Stimulated activated naive CD4-positive, alpha-beta T cell (primary cell): Measurements from ENCODE around the gene CYP4F22.
"Not testable (repeated sequence)": the region's sequence is repeated elsewhere in the genome, so short reads cannot be mapped to it uniquely, and the experiment has no call there.

Experiments
- DNase-seq, 6 experiments: peaks; one replicate each; lab custom pipeline; 2025; lab: John Stamatoyannopoulos, UW

CYP4F22 gene

DNA sequence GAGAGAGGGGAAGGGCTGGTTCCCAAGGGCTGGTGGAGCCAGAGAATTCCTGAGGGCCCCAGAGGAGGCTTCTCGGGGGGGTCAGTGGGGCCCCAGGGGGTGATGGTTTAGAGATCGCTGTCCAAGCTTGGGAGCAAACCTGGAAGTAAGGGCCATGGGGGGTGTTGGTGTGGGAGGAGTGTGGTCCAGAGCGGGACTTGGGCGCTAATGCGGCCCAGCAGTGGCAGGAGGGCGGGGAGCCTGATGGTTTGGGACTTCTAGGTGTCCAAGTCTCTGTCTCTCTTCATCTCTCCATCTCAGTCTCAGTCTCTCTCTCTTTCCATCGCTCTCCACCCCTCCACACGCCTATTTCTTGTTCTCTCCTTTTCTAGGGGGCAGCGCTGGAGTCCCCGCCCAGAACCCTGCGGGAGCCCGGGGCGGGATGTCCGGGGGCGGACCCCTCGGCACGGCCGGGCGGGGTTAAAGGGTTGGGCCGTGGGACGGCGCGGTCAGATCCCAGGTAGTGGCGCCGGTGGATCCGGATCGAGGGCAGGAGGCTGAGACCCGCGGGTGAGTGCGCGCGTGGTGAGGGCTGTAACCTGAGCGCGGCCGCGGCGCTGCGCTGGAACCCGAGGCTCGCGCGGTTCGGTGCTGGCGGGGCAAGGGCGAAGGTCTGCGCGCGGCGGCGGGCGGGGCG lies at the start of gene CYP4F22:
Gene CYP4F22 (plus strand): TSS at position 491 of the 676 bp plus-strand sequence. CDS start 16,812 bp downstream, outside the sequence.
- peak in 1 of 6 experiments; percentile 16 for DNase-seq

DNA sequence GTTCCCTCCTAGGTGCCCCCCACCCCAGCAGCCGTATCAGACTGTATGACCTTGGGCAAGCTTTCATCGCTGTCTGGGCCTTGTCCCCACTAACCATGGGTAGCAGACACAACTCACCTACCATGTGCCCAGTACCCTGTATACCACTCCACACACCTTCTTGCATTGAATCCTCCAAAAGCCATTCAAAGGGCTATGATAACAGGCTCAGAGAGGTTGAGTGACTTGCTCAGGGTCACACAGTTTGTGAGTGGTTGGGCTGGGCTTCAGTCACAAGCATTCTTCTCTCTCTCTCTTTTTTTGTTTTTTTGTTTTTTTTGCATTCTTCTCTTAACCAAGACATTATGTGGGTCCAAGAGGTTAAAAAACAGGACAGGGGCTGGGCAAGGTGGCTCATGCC lies 46.6 kb upstream of the CYP4F22 start:
- DNase-seq, result no peak

DNA sequence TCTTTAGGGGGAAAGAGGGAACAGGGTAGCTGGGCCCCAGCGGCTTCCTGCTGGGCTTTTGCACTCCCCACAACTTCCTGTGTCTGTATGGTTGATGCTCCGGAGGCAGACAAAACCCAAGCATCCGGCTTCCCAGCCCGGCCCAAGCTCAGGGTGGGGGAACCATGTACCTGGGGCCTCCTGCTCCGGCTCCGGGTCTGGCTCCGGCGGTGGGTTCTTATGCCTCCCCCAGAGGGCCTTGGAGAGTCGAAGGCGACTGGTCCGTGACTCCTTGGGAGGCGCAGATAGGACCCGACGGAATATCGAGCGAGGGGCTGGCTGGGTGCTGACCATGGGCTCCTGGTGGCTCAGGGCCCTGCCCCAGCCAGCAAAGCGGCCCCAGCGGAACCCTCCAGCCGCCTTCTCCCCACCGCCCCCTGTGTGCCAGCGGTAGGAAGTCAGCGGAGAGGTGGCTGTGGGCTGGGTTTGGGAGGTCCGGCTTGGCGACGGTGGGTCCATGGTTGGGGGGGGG lies 44.4 kb upstream of the CYP4F22 start:
- DNase-seq, result peak; percentile 61 to 81 (median 69)

DNA sequence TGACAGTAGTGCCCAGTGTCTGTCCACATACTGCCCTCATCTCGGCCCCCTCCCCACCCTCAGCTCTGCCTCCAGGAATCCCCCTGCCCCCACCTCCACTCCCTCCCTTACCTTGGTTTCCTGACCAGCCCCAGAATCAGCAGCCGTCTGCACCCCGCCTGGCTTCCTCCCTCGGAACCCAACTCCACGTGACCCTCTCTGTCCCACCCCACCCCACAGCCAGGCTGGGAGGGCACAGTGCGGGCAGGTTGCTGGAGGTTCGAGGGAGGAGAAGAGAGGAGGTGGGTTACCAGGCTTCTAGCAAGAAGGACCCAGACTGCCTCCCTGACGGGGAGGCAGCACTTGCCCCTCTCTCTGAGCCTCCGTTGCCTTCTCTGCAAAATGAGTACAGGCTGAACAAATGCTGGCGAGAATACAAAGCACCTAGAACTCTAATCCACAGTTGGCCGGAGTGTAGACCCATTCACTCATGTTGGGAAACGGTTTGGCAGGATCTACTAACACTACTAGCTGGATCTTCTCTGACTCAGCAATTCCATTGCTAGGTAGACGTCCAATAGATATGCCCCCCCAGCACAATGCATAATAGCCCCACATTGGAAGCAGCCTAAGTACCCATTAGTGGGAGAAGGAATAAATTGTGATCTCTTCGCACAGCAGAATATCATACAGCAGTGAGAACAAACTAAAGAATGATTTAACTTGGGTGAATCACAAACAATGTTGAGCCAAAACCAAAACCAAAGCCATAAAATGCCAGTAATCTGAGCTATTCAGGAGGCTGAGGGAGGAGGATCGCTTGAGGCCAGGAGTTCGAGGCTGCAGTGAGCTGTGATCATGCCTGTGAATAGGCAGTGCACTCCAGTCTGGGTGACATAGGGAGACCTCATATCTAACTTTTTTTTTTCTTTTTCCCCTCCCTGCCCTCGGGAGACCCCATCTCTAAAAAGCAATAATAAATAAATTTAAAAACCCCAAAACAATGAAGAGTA lies 43.6 kb upstream of the CYP4F22 start, which contains the start of gene RASAL3:
Gene RASAL3 (minus strand): TSS at position 151 of the 992 bp plus-strand sequence. CDS start 186 bp downstream, outside the sequence.
- DNase-seq, result peak; percentile 14 to 47 (median 38)

DNA sequence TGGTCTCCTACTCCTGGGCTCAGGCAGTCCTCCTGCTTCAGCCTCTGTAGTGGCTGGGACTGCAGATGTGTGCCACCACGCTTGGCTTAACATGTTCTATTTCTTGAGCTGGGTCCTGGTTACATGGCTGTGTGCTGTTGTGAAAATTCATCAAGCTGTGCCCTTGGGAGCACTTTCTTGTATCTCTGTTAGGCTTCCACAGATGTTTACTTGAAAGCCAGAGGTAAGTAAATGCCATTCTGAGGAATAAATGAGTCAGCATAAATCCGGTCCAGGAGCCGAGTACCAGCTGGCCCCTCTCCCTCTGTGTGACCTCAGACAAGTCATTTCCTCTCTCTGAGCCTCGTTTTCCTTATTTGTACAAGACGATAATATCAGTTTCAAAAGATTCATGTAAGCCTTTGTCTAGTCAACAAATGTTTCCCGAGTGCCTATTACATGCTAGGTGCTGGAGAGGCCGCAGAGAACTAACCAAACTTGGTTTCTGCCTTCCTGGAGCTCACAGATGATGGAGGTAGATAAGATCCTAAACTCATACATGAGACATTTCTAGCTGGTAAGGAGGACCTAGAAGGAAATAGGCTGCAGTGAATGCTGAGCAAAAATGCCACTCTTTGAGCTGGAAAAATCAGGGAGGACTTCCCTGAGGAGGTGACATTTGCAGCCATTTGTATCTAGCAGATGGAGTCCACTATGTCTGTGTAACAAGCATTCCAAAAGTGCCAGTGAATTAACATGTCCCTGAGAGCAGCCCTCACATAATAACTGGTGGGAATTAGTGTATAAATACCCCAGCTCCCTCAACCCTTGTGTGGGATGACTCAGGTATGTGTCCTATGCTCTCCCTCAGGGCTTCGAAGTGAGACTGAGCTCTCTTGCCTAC lies 41.2 kb upstream of the CYP4F22 start:
- peak in 4 of 6 experiments; percentile 9 to 59 (median 10) for DNase-seq

DNA sequence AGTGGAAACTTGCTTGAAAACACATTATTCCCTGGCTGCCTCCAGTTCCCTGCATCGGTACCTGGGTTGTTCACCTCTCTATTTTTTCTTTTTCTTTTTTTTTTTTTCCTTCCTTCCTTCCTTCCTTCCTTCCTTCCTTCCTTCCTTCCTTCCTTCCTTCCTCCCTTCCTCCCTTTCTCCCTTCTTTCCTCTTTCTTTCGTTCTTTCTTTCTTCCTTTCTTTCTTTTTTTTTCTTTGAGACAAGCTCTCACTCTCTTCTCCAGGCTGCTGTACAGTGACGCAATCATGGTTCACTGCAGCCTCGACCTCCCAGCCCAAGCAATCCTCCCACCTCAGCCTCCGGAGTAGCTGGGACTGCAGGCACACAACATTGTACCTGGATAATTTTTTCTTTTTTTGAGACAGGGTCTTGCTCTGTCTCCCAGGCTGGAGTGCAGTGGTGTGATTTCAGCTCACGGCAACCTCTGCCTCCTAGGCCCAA lies 40.6 kb upstream of the CYP4F22 start:
- DNase-seq, result no peak

DNA sequence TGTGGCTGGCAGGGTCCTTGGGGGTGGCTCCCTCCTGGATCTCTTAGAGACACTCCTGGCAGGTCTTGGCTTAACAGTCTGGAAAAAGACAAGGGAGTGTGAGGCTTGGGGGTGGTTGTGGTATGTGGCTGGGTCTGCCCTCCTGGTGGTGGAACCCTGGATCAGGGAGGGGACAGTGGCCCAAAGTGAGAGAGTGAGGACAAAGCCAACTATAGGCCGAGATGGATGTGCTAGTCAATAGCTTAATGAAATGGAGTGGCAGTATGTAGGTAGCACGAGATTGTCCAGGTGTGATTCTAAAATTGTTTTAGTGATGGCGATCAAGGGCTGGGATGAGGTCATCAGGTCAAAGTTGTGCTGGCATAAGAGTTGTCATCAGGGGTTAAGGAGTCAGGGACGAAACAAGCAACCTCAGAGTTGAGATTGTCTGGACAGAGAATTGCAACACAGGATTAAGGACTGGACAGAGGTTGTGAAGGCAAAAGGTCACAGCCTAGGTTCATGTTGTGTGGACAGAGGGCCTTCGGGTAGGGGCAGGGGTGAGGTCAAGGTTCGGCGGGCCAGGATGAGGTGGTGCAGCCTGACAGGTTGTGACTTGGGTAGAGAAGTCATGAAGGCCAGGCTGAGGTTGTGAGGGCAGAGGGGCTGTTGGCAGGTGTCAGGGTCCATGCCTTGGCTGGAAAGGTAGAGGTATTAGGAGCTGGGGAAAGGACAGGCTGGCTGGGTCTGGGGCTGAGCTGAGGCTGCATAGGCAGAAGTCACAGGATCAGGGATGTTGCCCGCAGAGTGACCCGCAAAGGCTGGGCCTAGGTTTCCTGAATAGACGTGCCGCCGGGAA lies 39.4 kb upstream of the CYP4F22 start:
- DNase-seq, result no peak

DNA sequence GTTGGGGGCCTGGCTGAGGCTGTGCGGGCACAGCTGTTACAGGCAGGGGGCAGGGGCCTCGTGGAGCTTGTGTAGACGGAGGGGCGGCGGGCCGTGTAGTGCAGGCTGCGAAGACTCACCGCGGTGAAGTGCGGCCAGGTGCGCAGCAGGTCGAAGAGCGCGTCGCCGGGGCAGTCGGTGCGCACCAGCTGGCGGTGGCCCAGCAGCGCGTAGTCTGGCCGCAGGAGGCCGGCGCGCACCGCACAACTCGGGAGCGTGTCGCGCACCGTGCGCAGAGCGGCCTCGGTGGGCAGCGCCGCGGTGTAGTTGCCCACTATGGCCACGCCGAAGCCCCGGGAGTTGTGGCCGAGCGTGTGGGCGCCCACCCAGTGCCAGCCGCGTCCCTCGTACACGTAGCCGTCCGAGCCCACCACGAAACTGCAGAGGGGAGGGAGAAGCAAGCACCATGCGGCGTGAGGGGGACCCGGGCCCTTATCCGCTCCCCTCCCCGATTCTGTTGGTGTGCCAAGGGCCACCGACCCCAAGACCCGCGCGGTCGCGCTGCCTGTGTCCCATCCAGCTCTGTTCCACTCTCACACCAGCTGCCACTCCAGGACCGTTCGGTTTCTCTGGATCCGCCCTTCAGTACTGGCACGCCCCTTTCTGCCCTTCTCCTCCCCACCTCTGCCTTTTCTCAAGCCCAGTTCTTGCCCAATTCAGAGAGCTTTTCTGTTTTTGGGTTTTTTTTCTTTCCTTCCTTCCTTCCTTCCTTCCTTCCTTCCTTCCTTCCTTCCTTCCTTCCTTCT lies 38.6 kb upstream of the CYP4F22 start:
- DNase-seq, result peak in 3 of 6 experiments; percentile 21 to 36 (median 24)

DNA sequence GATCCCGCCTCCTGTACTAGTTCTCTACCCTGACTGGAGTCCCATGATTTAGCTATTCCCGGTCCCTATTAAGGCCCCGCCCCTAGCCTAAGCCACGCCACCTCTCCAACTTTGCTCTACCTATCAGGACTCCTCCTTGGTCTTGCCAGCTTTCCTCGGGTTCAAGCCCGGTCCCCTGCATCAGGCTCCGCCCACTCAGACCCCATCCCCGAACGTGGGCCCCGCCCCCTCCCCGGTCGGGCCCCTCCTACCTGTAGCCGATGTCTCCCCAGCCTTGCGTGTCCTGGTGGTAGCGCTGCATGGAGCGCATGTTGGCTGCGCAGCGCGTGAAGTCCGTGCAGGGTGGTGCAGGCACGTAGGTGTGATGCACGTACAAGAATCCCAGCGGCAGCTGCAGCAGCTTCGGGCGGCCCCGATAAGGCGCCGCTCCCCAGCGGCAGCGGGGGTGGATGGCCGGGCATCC lies 36.7 kb upstream of the CYP4F22 start:
- DNase-seq, result no peak

DNA sequence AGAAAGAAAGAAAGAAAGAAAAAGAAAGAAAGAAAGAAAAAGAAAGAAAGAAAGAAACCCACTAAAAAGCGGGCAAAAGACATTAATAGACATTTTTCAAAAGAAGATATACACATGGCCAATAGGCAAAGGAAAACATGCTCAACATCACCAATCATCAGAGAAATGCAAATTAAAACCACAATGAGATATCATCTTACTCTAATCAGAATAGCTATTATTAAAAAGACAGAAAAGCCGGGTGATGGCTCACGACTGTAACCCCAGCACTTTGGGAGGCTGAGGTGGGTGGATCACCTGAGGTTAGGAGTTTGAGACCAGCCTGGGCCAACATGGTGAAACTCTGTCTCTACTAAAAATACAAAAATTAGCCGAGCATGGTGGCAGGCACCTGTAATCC lies 34.5 kb upstream of the CYP4F22 start:
- DNase-seq, result not testable (repeated sequence)

DNA sequence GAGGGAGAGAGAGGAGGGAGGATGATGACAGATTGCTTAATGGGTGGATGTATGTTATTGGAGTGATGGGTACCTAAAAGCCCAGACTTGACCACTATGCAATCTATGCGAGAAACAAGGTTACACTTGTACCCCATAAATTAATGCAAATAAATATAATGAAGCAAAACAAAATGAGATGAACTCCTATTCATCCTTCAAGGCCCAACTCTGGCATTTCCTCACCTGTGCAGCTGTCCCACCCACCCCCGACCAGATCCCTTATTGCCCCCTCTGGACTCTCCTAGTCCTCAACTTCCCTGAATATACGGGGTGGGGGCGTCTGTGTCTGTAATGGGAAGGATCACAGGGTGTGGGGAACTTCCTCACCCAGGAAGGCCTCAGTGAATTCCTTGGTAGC lies 33.2 kb upstream of the CYP4F22 start:
- no peak for DNase-seq

DNA sequence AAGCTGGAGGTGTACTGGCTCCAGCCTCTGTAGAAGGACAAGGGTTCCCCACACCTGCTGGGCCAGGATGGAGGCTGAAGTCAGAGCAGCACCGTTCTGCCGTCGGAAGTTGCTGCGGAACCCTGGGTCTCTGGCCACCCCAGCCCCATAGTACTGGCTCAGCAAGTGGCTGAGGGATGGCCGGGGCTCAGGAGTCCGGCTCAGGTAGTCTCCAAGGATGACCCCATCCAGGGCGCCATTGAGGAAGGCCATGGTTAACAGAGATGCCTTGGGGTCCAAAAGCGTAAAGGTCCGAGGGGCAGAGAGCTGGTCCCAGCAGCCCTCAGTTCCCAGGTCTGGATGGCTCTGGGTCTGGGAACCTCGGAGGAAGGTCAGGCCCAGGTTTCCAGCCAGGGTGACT lies 32.7 kb upstream of the CYP4F22 start:
- DNase-seq, result no peak

DNA sequence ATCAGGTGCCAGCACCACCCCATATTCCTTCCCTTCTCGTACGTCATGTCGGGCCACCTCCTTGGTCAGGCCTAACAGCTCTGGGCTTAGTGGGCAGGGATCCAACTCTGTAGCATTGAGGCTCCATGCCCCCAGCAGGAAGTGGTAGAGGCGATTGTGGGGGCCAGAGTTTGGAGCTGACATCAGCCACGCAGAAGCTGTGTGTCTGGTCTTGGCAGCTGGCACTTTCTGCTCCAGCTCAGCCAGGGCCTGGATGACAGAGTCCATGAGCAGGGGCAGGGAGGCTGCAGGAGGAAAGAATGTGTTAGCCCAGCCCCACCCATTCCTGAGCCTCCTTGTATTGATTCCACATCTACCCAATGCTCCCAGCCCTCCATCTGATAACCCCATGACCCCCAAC lies 32.0 kb upstream of the CYP4F22 start:
- DNase-seq, result no peak

DNA sequence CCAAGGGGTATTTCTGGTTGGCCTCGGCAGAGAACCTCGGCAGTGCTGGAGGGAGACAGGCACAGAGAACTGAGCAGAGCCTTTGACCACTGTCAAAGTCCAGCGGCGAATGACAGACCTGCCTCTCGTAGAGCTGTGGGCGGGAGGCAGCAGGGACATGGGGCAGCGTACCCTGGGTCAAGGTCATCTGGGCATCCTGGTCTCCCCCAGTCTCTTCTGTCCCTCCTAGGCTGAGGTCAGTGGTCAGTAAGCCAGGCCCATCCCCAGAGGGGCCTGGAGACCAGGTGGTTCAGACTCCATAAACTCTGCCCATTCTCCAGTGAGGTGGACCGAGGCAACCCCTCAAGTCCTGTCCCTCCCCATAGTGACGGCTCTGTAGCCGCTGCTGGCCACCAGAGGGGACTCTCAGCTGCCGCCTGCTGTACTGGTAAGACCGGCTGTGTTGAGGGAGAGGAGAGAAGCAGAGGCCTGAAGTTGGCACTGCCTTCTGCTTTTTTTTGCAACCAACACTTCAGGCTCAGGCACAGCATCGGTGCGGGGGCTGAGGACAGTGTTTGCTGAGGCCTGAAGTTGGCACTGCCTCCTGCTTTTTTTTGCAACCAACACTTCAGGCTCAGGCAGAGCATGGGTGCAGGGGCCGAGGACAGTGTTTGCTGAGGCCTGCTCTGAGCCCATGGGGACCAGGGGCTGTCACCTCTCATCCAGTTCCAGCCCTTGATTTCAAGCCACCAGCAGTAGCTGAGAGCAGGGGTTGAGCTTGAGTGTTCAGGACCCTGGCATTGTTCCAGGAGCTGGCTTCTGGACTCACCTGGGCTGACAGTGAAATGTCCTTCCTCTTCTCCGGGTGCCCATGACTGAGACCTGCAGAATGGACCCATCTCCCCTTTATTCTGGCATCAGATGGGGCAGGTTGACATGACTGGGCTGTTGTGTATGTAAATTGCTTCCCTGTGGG lies 28.7 kb upstream of the CYP4F22 start, which contains the start of gene PGLYRP2:
Gene PGLYRP2 (minus strand): TSS at position 111 of the 955 bp plus-strand sequence. CDS start 130 bp downstream, outside the sequence.
- peak in 2 of 6 experiments; percentile 8 to 14 for DNase-seq

DNA sequence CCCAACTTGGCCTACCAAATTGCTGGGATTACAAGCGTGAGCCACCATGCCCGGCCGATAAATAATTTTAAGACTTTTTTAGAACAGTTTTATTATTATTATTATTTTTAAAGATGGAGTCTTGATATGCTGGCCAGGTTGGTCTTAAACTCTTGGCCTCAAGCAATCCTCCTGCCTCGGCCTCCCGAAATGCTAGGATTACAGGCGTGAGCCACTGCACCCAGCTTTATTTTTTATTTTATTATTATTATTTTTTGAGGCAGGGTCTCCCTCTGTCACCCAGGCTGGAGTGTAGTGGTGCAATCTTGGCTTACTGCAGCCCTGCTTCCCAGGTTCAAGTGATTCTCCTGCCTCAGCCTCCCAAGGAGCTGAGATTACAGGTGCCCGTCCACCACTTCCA lies 27.3 kb upstream of the CYP4F22 start:
- not testable (repeated sequence) for DNase-seq

DNA sequence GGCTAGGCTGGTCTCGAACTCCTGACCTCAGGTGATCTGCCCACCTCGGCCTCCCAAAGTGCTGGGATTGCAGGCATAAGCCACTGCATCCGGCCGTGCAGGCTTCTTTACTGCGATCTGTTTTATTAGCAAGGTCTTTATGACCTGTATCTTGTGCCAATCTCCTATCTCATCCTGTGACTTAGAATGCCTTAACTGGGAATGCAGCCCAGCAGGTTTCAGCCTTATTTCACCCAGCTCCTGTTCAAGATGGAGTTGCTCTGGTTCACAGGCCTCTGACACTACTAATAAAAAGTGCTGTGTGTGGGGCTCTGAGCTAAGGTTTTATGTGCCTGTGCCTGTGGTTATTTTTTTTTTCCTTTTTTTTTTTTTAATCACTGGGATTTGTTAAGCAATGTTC lies 22.6 kb upstream of the CYP4F22 start:
- DNase-seq, result not testable (repeated sequence)

DNA sequence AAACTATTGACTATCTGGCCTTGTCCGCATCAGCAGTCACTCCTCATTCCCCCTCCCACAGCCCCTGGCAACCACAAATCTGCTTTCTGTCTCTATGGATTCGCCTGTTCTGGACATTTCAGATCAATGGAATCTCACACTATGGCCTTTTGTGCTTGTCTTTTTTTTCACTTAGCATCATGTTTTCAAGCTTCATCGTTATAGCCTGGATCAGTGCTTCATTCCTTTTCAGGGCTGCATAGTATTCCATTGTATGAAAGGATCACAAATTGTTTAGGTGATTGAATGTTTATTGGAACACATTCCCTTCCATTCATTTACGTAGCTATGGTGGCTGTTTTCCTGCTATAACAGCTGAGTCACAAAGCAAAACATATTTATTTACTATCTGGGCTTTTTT lies 21.3 kb upstream of the CYP4F22 start:
- DNase-seq, result no peak
